ENCODE data around the gene KLHL6. TPM values are rescaled to one million over a fixed set of nuclear protein-coding genes. Genes with fewer than 3 reads are reported as not detected.

Gene KLHL6
- total RNA-seq, 2 experiments from 2014 or later = 32.4 to 32.6 TPM

DNA sequence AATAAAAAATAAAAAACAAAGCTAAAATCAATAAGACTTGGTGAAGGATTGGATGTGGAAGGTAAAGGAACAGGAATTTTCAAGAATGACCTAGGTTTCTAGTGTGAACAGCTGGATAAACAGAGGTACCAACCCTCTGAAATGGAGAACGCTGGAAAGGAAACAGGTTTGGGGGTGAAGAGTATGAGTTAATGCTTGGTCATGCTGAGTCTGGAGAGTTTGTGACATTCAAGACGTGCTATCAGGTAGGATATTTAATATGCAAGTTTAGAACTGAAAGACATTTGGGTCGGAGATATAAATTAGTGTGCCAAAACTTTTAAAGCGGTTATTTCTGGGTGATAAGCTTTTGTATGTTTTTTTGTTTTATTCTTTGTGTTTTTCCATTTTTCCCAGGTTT, 11.4 kb upstream of the KLHL6 start:
- ATAC-seq (no peak), DNase-seq (no peak)
- Mint-ChIP-seq H3K4me3 (no peak overlapping the region), H3K9me3 (no peaks in the 10 kb centered on the region), H3K4me1 (ENCODE audit: low read depth) (peaks cover 10% of the 10 kb centered on the region), H3K36me3 (ENCODE audit: low read depth) (no peaks in the 10 kb centered on the region), H3K27me3 (no peaks in the 10 kb centered on the region), H3K27ac (no peak overlapping the region)
- CTCF ChIA-PET = interaction anchor here (0.6 kb wide), 1 partner anchor 39 kb away, joined by 3 read pairs; no protein-coding TSS in a partner anchor
- POLR2A ChIA-PET = no interaction called here
- intact Hi-C loops (cut with micrococcal nuclease) = no loop called here
- TF ChIP-seq, protein P1, sequence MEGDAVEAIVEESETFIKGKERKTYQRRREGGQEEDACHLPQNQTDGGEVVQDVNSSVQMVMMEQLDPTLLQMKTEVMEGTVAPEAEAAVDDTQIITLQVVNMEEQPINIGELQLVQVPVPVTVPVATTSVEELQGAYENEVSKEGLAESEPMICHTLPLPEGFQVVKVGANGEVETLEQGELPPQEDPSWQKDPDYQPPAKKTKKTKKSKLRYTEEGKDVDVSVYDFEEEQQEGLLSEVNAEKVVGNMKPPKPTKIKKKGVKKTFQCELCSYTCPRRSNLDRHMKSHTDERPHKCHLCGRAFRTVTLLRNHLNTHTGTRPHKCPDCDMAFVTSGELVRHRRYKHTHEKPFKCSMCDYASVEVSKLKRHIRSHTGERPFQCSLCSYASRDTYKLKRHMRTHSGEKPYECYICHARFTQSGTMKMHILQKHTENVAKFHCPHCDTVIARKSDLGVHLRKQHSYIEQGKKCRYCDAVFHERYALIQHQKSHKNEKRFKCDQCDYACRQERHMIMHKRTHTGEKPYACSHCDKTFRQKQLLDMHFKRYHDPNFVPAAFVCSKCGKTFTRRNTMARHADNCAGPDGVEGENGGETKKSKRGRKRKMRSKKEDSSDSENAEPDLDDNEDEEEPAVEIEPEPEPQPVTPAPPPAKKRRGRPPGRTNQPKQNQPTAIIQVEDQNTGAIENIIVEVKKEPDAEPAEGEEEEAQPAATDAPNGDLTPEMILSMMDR (IDR thresholded peaks at IDR 0.05) = no peak

DNA sequence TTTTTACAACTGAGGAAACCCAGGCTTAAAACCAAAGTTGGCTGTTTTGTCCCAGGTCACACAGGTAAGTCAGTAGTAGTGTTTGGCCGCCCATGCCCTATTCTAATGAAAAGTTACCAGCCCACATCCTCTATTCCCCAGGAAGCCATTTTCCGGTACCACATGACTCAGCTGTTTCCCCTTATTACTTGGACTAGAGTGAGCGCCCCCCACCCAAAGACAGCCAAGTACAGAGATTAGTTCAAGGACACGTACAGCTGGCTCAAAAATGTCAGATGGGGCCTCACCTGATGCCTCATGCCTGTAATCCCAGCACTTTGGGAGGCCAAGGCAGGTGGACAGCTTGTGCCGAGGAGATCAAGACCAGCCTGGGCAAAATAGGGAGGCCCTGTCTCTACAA, 8.5 kb upstream of the KLHL6 start:
- DNase-seq (peak; percentile 22), ATAC-seq (peak; percentile 37)
- H3K36me3 Mint-ChIP-seq (ENCODE audit: low read depth) = no peaks in the 10 kb centered on the region
- POLR2A ChIA-PET = interaction anchor here (0.6 kb wide), 1 partner anchor 9 kb away, joined by 3 read pairs; no protein-coding TSS in a partner anchor
- CTCF ChIA-PET = no interaction called here
- intact Hi-C loops (cut with micrococcal nuclease) = no loop called here
- H3K4me1 Mint-ChIP-seq (ENCODE audit: low read depth) = peaks cover 10% of the 10 kb centered on the region
- no peak overlapping the region for H3K4me3 Mint-ChIP-seq
- TF ChIP-seq, protein P1 (IDR thresholded peaks at IDR 0.05) = no peak
- no peaks in the 10 kb centered on the region for H3K27me3 Mint-ChIP-seq
- no peaks in the 10 kb centered on the region for H3K9me3 Mint-ChIP-seq
- peak overlapping the region; percentile 12 for H3K27ac Mint-ChIP-seq

DNA sequence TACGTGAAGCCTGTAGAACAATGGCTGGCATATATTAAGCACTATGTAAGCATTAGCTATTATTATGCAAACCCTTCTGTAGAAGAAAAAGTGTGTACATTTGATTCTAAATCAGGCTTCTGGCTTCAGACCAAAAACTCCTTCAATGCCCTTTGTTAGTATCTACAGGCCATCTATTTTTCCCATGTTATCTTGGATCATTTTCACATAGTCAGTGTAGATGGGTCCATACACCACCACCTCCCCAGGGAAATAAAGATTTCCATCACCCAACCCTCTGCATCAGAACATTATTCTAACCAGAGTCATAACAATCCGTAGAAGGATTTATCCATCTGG, 8.0 kb upstream of the KLHL6 start:
- ChIA-PET POLR2A (no interaction called here), CTCF (no interaction called here)
- Mint-ChIP-seq H3K9me3 (no peaks in the 10 kb centered on the region), H3K27me3 (no peaks in the 10 kb centered on the region), H3K27ac (no peak overlapping the region), H3K4me1 (ENCODE audit: low read depth) (peaks cover 12% of the 10 kb centered on the region), H3K4me3 (no peak overlapping the region), H3K36me3 (ENCODE audit: low read depth) (no peaks in the 10 kb centered on the region)
- no peak for ATAC-seq
- TF ChIP-seq, protein P1 (IDR thresholded peaks at IDR 0.05) = no peak
- no peak for DNase-seq
- intact Hi-C loops (cut with micrococcal nuclease) = no loop called here

DNA sequence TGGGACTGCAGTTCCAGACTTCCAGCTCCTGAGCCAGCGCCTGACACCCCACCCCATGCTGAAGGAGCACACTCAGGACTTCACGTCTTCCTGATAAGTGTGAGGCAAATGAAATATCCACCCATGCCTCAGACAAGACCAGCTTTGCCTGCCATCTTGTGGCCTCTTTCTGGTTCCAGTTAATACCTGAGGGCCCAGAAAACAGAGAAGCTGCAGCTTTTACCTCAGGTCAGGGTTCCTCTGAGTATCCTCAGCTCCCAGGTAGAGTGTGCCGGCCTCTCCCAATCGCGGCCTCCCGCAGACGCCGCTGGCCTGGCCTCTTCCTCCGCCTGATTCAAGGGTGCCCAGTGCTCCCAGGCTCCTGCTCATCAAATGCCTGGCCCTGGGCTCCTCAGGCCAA, 5.1 kb upstream of the KLHL6 start:
- no peaks in the 10 kb centered on the region for H3K36me3 Mint-ChIP-seq (ENCODE audit: low read depth)
- H3K27me3 Mint-ChIP-seq = no peaks in the 10 kb centered on the region
- POLR2A ChIA-PET = interaction anchor here (1.3 kb wide), 1 partner anchor 78 kb away, joined by 3 read pairs; no protein-coding TSS in a partner anchor
- CTCF ChIA-PET = interaction anchor here (0.7 to 2.5 kb wide), 8 partner anchors 9 to 206 kb away, joined by 3 to 10 read pairs (median 3); no protein-coding TSS in a partner anchor
- H3K4me3 Mint-ChIP-seq = no peak overlapping the region
- H3K27ac Mint-ChIP-seq = no peak overlapping the region
- DNase-seq = peak; percentile 46
- ATAC-seq = no peak
- intact Hi-C loops (cut with micrococcal nuclease) = no loop called here
- H3K4me1 Mint-ChIP-seq (ENCODE audit: low read depth) = peaks cover 32% of the 10 kb centered on the region
- TF ChIP-seq, protein P1 (IDR thresholded peaks at IDR 0.05) = peak; percentile 22
- H3K9me3 Mint-ChIP-seq = no peaks in the 10 kb centered on the region

DNA sequence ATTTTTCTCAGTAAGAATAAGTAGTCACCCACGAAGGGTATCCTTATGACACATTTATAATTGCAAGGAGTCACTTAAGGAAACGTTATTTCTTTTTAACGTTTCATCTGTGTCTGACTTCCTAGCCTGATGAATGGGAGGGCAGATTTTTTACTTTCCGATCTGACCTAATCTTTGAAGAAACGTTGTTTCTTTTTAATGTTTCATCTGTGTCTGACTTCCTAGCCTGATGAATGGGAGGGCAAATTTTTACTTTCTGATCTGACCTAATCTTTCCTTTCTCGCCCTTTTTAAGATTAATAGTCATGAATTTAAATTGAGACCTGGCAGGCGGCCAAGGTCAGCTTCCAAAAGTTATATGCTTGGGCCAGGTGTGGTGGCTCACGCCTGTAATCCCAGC, 3.0 kb upstream of the KLHL6 start:
- TF ChIP-seq, protein P1 (IDR thresholded peaks at IDR 0.05) = no peak
- Mint-ChIP-seq H3K4me3 (no peak overlapping the region), H3K27ac (peak overlapping the region; percentile 1), H3K9me3 (no peaks in the 10 kb centered on the region), H3K36me3 (ENCODE audit: low read depth) (peaks cover 10% of the 10 kb centered on the region), H3K4me1 (ENCODE audit: low read depth) (peaks cover 27% of the 10 kb centered on the region), H3K27me3 (no peaks in the 10 kb centered on the region)
- intact Hi-C loops (cut with micrococcal nuclease) = loop anchor here (5.0 kb wide), 1 partner anchor 79 kb away; the partner anchor contains the start of gene KLHL24
- DNase-seq = no peak
- POLR2A ChIA-PET = no interaction called here
- CTCF ChIA-PET = interaction anchor here (1.2 to 2.5 kb wide), 2 partner anchors 33 to 89 kb away, joined by 4 to 10 read pairs; no protein-coding TSS in a partner anchor
- ATAC-seq = no peak
